BJ (cell line): ENCODE data around the gene HMX1. TPM values are rescaled to one million over a fixed set of nuclear protein-coding genes. Genes with fewer than 3 reads are reported as not detected.

Source experiments
- CTCF ChIA-PET: fragments of 350-600 bp; formaldehyde crosslinking; extraction: SDS; loops from one replicate; lab custom pipeline; 2021; ENCODE audit warnings: antibody characterized with exemption, inconsistent platforms; lab: Yijun Ruan, JAX
- POLR2A ChIA-PET: fragments of 300-600 bp; sonication (Branson Sonifier 250); formaldehyde crosslinking; extraction: SDS; loops from one replicate; lab custom pipeline; 2021; ENCODE audit warnings: antibody characterized with exemption; lab: Charles Lee
- DNase-seq: peaks from one replicate; pipeline ENCODE4 v3.0.0-alpha.2; 2011; ENCODE audit warnings: low read depth
- H3K27me3 ChIP-seq: 2 replicates; pipeline ENCODE4 v1.6.0; 2011; ENCODE audit warnings: low read length; ENCODE audit not compliant: control insufficient read depth, insufficient read depth
- H3K36me3 ChIP-seq: 2 replicates; pipeline ENCODE4 v1.5.1; 2011; ENCODE audit warnings: low read length; ENCODE audit not compliant: control insufficient read depth, insufficient read depth
- H3K4me3 ChIP-seq: 2 replicates; pipeline ENCODE4 v1.5.1; 2011; ENCODE audit warnings: low read depth, mild to moderate bottlenecking, control low read depth, low read length
- polyA plus RNA-seq: library from polyadenylated mRNA; depleted of rRNA; stranded (reverse); fragments of >200 nt; gene quantifications from 2 replicates; pipeline ENCODE4 v1.2.3, GENCODE V29; 2011
- TF ChIP-seq, protein P1 (sequence below): IDR thresholded peaks from 2 replicates; pipeline ENCODE4 v1.5.1; 2011; ENCODE audit warnings: low read depth, mild to moderate bottlenecking, control low read depth, inconsistent platforms, low read length, moderate library complexity; ENCODE audit not compliant: insufficient read depth

The HMX1 gene
- polyA plus RNA-seq, 1 experiment = not detected

DNA sequence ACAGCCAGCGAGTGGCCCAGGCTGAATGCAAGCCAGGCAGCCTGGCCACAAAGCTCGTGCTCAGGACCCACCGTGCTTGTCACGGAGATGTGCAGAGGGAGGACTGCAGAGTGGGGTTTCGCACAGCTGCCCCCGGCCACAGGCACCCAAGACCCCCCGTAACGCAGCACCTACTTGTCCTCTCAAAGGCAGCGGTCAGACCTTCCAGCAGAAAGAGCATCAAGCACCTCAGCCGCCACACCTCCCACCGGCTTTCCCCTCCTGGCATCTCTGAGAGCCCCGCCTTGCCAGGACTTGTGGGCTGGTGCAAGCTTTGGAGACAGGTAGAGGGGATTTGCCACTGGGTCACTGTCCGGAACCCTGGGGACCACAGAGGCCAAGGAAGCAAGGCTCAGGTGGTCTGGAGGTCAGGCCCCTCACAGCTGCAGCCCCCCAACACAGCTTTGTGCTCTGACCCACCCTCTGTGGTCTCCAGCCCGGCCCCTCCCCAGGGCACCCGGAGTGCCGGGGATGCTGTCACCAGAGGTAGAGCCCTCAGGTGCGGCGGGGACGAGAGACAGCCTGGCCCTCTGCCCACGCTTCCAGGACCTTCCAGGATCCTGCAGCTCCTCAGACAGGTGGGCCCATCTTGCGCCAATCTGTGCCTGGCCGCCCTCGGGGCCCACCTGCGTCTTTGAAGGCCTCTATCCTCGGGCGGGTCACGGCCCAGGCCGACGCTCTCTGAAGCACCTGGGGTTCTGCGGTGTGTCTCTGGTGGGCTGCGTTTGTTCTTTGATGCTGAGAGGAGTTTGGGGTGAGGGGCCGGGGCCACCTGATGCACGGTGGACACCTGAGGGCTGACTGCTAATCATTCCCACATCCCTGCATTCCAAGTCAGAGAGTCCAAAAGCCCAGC, 34.4 kb upstream of the HMX1 start:
- CTCF ChIA-PET = interaction anchor here (2.7 kb wide), 1 partner anchor 11 kb away, joined by 6 read pairs; no protein-coding TSS in a partner anchor
- POLR2A ChIA-PET = no interaction called here
- H3K36me3 ChIP-seq = no peaks in the 10 kb centered on the region
- DNase-seq = no peak
- no peak overlapping the region for H3K4me3 ChIP-seq
- H3K27me3 ChIP-seq = no peaks in the 10 kb centered on the region
- TF ChIP-seq, protein P1, sequence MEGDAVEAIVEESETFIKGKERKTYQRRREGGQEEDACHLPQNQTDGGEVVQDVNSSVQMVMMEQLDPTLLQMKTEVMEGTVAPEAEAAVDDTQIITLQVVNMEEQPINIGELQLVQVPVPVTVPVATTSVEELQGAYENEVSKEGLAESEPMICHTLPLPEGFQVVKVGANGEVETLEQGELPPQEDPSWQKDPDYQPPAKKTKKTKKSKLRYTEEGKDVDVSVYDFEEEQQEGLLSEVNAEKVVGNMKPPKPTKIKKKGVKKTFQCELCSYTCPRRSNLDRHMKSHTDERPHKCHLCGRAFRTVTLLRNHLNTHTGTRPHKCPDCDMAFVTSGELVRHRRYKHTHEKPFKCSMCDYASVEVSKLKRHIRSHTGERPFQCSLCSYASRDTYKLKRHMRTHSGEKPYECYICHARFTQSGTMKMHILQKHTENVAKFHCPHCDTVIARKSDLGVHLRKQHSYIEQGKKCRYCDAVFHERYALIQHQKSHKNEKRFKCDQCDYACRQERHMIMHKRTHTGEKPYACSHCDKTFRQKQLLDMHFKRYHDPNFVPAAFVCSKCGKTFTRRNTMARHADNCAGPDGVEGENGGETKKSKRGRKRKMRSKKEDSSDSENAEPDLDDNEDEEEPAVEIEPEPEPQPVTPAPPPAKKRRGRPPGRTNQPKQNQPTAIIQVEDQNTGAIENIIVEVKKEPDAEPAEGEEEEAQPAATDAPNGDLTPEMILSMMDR = no peak

DNA sequence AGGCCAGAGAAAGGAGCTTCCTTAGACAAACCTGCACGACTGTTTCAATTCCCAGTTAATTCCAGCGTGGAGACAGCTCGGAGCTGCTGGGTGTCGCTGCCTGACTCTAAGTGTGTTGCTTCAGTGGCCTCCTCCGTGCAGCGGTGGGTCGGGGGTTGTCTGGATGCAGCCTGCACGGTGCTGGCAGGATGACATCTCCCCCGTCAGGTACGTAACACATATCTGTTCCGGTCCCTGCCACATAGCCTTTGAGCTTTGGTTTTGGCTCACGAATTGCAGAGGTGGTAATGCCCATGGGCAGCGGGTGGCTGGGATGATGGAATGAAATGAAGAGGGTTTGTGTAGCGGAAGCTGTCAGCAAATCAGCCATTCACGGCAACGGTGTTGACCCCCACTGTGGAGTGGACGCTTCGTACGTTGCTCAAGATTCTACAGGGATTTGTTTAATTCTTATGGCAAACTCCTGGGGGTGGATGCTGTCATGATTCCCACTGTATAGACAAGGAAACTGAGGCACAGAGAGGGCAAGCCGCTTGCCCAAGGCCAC, 33.7 kb upstream of the HMX1 start:
- CTCF ChIA-PET = interaction anchor here (2.7 kb wide), 1 partner anchor 12 kb away, joined by 6 read pairs; no protein-coding TSS in a partner anchor
- Histone ChIP-seq H3K36me3 (no peaks in the 10 kb centered on the region), H3K4me3 (no peak overlapping the region), H3K27me3 (no peaks in the 10 kb centered on the region)
- TF ChIP-seq, protein P1 = no peak
- POLR2A ChIA-PET = no interaction called here
- no peak for DNase-seq

DNA sequence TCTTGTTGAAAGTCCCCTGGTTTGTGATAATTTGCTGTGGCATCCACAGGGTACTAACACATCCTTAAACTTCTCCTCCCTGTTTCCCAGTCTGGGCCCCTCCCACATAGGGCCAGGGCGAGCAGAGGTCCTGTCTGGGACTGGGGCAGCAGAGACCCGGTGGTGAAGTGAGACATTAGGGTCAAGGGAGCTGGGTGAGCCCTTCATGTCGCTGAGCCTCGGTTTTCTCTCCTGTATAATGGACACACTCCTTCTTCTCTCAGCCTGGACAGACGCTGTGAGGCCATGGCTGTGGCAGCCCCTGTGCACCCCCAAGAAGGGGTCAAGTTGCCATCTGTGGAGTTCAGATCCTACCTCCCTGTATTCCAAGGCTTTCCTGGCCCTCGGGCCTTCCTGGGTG, 33.0 kb upstream of the HMX1 start:
- TF ChIP-seq, protein P1 = no peak
- Histone ChIP-seq H3K4me3 (no peak overlapping the region), H3K36me3 (no peaks in the 10 kb centered on the region), H3K27me3 (no peaks in the 10 kb centered on the region)
- no peak for DNase-seq
- CTCF ChIA-PET = interaction anchor here (2.7 kb wide), 1 partner anchor 12 kb away, joined by 6 read pairs; no protein-coding TSS in a partner anchor
- POLR2A ChIA-PET = no interaction called here

- ChIA-PET POLR2A (no interaction called here), CTCF (interaction anchor here (2.7 kb wide), 1 partner anchor 13 kb away, joined by 6 read pairs; no protein-coding TSS in a partner anchor)
Measured at GRCh38 chr4:8904041-8904501, 32.4 kb upstream of the HMX1 start.

DNA sequence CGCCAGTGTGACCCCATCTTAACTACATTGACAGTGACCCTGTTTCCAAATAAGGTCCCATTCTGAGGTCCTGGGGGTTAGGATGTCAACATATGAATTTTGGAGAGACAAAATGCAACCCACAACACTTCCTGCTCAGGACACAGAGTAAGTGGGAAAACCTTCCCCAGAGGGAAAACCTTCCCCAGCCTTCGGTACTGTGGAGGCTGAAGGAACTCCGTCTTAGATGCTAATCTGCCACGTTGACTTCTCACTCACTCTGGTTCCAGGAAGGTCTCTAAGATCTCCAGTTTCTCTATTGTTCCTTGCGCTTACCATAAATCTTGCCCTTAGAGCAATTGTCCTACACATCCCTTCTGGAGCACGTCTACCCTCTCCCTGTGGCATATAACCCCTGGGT, 29.7 kb upstream of the HMX1 start:
- Histone ChIP-seq H3K36me3 (no peaks in the 10 kb centered on the region), H3K4me3 (no peak overlapping the region), H3K27me3 (no peaks in the 10 kb centered on the region)
- ChIA-PET CTCF (interaction anchor here (2.3 kb wide), 1 partner anchor 16 kb away, joined by 7 read pairs; no protein-coding TSS in a partner anchor), POLR2A (no interaction called here)
- TF ChIP-seq, protein P1 = no peak
- DNase-seq = no peak

More at GRCh38 chr4:8904041-8904501, 32.4 kb upstream of the HMX1 start:
- no peaks in the 10 kb centered on the region for H3K27me3 ChIP-seq
- H3K36me3 ChIP-seq = no peaks in the 10 kb centered on the region
- DNase-seq = no peak
- H3K4me3 ChIP-seq = no peak overlapping the region
- TF ChIP-seq, protein P1 = no peak
